ENCODE data around the gene CARNS1. TPM values are rescaled to one million over a fixed set of nuclear protein-coding genes. Genes with fewer than 3 reads are reported as not detected.

CARNS1 gene
- total RNA-seq, 2 experiments from 2014 or later: 9.9 to 10.0 TPM

GRCh38 chr11:67441731-67442351 lies 26.4 kb downstream of the CARNS1 start:
- ChIA-PET POLR2A (interaction anchor here (1.2 to 17.7 kb wide), 9 partner anchors 12 to 202 kb away, joined by 3 to 411 read pairs (median 6); partner anchors contain the start of genes AIP, CABP4, CARNS1 and GPR152), CTCF (interaction anchor here (1.6 kb wide), 1 partner anchor 40 kb away, joined by 6 read pairs; the partner anchor contains the start of gene PPP1CA)
- Mint-ChIP-seq H3K4me3 (peak overlapping the region; percentile 82), H3K27ac (peak overlapping the region; percentile 98), H3K4me1 (ENCODE audit: low read depth) (peaks cover 74% of the 10 kb centered on the region), H3K27me3 (no peaks in the 10 kb centered on the region), H3K36me3 (ENCODE audit: low read depth) (peaks cover 25% of the 10 kb centered on the region), H3K9me3 (no peaks in the 10 kb centered on the region)
- intact Hi-C loops (cut with DNase I, micrococcal nuclease): no loop called here
- peak overlapping the region; percentile 0 to 94 for H3K27ac ChIP-seq (ENCODE audit: low read depth in 1 of 2, low read length in 2 of 2)
- no peak for TF ChIP-seq CTCF (IDR thresholded peaks at IDR 0.05)
- H3K27me3 ChIP-seq (ENCODE audit: control insufficient read depth in 1 of 2, insufficient read depth in 2 of 2, low read length in 2 of 2): no peaks in the 10 kb centered on the region
- H3K4me3 ChIP-seq (ENCODE audit: low read length): no peak overlapping the region
- peak in 2 of 14 experiments; percentile 64 to 71 for DNase-seq
- peaks cover 82% of the 10 kb centered on the region for H3K4me1 ChIP-seq (ENCODE audit: insufficient read depth, low read length)
- ATAC-seq (ENCODE audit: poor library complexity): peak; percentile 12
- no peaks in the 10 kb centered on the region for H3K9me3 ChIP-seq (ENCODE audit: control insufficient read depth in 1 of 2, insufficient read depth in 1 of 2, low read length in 2 of 2)
- H3K36me3 ChIP-seq (ENCODE audit: insufficient read depth, low read length): no peaks in the 10 kb centered on the region

- TF ChIP-seq CTCF (IDR thresholded peaks at IDR 0.05): no peak
- H3K4me1 ChIP-seq (ENCODE audit: insufficient read depth, low read length): peaks cover 91% of the 10 kb centered on the region
- peak overlapping the region; percentile 82 for H3K4me3 Mint-ChIP-seq
- ChIA-PET CTCF (interaction anchor here (1.4 kb wide), 1 partner anchor 92 kb away, joined by 3 read pairs; no protein-coding TSS in a partner anchor), POLR2A (interaction anchor here (0.8 to 4.4 kb wide), 6 partner anchors 9 to 39 kb away, joined by 3 to 21 read pairs (median 7); partner anchors contain the start of genes RPS6KB2 and TBC1D10C)
- intact Hi-C loops (cut with DNase I, micrococcal nuclease): no loop called here
- peaks cover 81% of the 10 kb centered on the region for H3K4me1 Mint-ChIP-seq (ENCODE audit: low read depth)
- DNase-seq (no peak), ATAC-seq (ENCODE audit: poor library complexity) (no peak)
- H3K9me3 Mint-ChIP-seq: no peaks in the 10 kb centered on the region
- H3K27me3 Mint-ChIP-seq: no peaks in the 10 kb centered on the region
- peak overlapping the region; percentile 22 to 37 for H3K27ac ChIP-seq (ENCODE audit: low read depth in 1 of 2, low read length in 2 of 2)
- H3K9me3 ChIP-seq (ENCODE audit: control insufficient read depth in 1 of 2, insufficient read depth in 1 of 2, low read length in 2 of 2): no peaks in the 10 kb centered on the region
- no peaks in the 10 kb centered on the region for H3K36me3 ChIP-seq (ENCODE audit: insufficient read depth, low read length)
- H3K27me3 ChIP-seq (ENCODE audit: control insufficient read depth in 1 of 2, insufficient read depth in 2 of 2, low read length in 2 of 2): no peaks in the 10 kb centered on the region
- H3K36me3 Mint-ChIP-seq (ENCODE audit: low read depth): peaks cover 16% of the 10 kb centered on the region
- no peak overlapping the region for H3K4me3 ChIP-seq (ENCODE audit: low read length)
- H3K27ac Mint-ChIP-seq: peak overlapping the region; percentile 98
Observed at GRCh38 chr11:67442504-67443404, 27.3 kb downstream of the CARNS1 start.

- H3K4me3 Mint-ChIP-seq: peak overlapping the region; percentile 84
- ChIA-PET POLR2A (interaction anchor here (0.9 to 16.8 kb wide), 8 partner anchors 7 to 46 kb away, joined by 3 to 110 read pairs (median 4); partner anchors contain the start of genes PTPRCAP, TBC1D10C and TMEM134), CTCF (no interaction called here)
- peaks cover 5% of the 10 kb centered on the region for H3K36me3 Mint-ChIP-seq (ENCODE audit: low read depth)
- H3K4me1 Mint-ChIP-seq (ENCODE audit: low read depth): peaks cover 81% of the 10 kb centered on the region
- no peaks in the 10 kb centered on the region for H3K27me3 ChIP-seq (ENCODE audit: control insufficient read depth in 1 of 2, insufficient read depth in 2 of 2, low read length in 2 of 2)
- peak overlapping the region; percentile 100 for H3K27ac Mint-ChIP-seq
- H3K27me3 Mint-ChIP-seq: no peaks in the 10 kb centered on the region
- TF ChIP-seq CTCF (IDR thresholded peaks at IDR 0.05): no peak
- DNase-seq (no peak), ATAC-seq (ENCODE audit: poor library complexity) (no peak)
- no peak overlapping the region for H3K4me3 ChIP-seq (ENCODE audit: low read length)
- no peaks in the 10 kb centered on the region for H3K9me3 ChIP-seq (ENCODE audit: control insufficient read depth in 1 of 2, insufficient read depth in 1 of 2, low read length in 2 of 2)
- H3K27ac ChIP-seq (ENCODE audit: low read depth in 1 of 2, low read length in 2 of 2): peak overlapping the region; percentile 83 to 90
- peaks cover 94% of the 10 kb centered on the region for H3K4me1 ChIP-seq (ENCODE audit: insufficient read depth, low read length)
- H3K9me3 Mint-ChIP-seq: no peaks in the 10 kb centered on the region
- H3K36me3 ChIP-seq (ENCODE audit: insufficient read depth, low read length): no peaks in the 10 kb centered on the region
- intact Hi-C loops (cut with DNase I, micrococcal nuclease): no loop called here
Observed at GRCh38 chr11:67445515-67445914, 30.0 kb downstream of the CARNS1 start.
